ENCODE measurements around the gene CRYL1.

- TF ChIP-seq TCF3 (CRISPR knock-in tag; IDR thresholded peaks at IDR 0.05) (no peak), ZFPM2 (CRISPR knock-in tag; IDR thresholded peaks at IDR 0.05) (no peak), POLR2A (conservative IDR thresholded peaks at IDR 0.05) (no peak), POLR2AphosphoS5 (IDR thresholded peaks at IDR 0.05; ENCODE audit: control insufficient read depth, insufficient read depth, low read depth, low read length) (no peak), CTCF (IDR thresholded peaks at IDR 0.05 in 2 of 3, conservative IDR thresholded peaks at IDR 0.05 in 1 of 3; ENCODE audit: insufficient read depth in 2 of 3, low read depth in 1 of 3, low read length in 3 of 3) (no peak), ZNF639 (CRISPR knock-in tag; conservative IDR thresholded peaks at IDR 0.05 in 1 of 2, IDR thresholded peaks at IDR 0.05 in 1 of 2) (no peak), MAFK (IDR thresholded peaks at IDR 0.05; ENCODE audit: low read length) (no peak)
- TF ChIP-seq, protein P1, sequence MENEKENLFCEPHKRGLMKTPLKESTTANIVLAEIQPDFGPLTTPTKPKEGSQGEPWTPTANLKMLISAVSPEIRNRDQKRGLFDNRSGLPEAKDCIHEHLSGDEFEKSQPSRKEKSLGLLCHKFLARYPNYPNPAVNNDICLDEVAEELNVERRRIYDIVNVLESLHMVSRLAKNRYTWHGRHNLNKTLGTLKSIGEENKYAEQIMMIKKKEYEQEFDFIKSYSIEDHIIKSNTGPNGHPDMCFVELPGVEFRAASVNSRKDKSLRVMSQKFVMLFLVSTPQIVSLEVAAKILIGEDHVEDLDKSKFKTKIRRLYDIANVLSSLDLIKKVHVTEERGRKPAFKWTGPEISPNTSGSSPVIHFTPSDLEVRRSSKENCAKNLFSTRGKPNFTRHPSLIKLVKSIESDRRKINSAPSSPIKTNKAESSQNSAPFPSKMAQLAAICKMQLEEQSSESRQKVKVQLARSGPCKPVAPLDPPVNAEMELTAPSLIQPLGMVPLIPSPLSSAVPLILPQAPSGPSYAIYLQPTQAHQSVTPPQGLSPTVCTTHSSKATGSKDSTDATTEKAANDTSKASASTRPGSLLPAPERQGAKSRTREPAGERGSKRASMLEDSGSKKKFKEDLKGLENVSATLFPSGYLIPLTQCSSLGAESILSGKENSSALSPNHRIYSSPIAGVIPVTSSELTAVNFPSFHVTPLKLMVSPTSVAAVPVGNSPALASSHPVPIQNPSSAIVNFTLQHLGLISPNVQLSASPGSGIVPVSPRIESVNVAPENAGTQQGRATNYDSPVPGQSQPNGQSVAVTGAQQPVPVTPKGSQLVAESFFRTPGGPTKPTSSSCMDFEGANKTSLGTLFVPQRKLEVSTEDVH (IDR thresholded peaks at IDR 0.05; ENCODE audit: low read depth, partially characterized antibody): no peak
- TF ChIP-seq, protein P2, sequence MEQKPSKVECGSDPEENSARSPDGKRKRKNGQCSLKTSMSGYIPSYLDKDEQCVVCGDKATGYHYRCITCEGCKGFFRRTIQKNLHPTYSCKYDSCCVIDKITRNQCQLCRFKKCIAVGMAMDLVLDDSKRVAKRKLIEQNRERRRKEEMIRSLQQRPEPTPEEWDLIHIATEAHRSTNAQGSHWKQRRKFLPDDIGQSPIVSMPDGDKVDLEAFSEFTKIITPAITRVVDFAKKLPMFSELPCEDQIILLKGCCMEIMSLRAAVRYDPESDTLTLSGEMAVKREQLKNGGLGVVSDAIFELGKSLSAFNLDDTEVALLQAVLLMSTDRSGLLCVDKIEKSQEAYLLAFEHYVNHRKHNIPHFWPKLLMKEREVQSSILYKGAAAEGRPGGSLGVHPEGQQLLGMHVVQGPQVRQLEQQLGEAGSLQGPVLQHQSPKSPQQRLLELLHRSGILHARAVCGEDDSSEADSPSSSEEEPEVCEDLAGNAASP (IDR thresholded peaks at IDR 0.05): no peak
- TF ChIP-seq, protein P3, sequence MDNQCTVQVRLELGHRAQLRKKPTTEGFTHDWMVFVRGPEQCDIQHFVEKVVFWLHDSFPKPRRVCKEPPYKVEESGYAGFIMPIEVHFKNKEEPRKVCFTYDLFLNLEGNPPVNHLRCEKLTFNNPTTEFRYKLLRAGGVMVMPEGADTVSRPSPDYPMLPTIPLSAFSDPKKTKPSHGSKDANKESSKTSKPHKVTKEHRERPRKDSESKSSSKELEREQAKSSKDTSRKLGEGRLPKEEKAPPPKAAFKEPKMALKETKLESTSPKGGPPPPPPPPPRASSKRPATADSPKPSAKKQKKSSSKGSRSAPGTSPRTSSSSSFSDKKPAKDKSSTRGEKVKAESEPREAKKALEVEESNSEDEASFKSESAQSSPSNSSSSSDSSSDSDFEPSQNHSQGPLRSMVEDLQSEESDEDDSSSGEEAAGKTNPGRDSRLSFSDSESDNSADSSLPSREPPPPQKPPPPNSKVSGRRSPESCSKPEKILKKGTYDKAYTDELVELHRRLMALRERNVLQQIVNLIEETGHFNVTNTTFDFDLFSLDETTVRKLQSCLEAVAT (IDR thresholded peaks at IDR 0.05): no peak
These were observed 89.9 kb downstream of the CRYL1 start for GRCh38 chr13:20435616-20436368.

Data from K562 (cell line).